Keratinocyte (primary cell): ENCODE measurements around the gene CCDC34. TPM values are rescaled to one million over a fixed set of nuclear protein-coding genes. Genes with fewer than 3 reads are reported as not detected.

Source experiments
- DNase-seq: peaks from one replicate; pipeline ENCODE4 v3.0.0-alpha.2; 2011; ENCODE audit warnings: low read depth, missing footprints, low spot score
- FAIRE-seq: peaks from 2 replicates; lab custom pipeline; 2011; peaks lifted over from hg19 to GRCh38; lab: Jason Lieb, UNC
- H2AFZ ChIP-seq: 2 replicates; pipeline ENCODE4 v1.6.0; 2012; ENCODE audit warnings: low read length, control low read depth, inconsistent platforms; ENCODE audit not compliant: control insufficient read depth
- H3K27ac ChIP-seq: 2 replicates; pipeline ENCODE4 v1.5.1; 2011; ENCODE audit warnings: low read length; ENCODE audit not compliant: control insufficient read depth, insufficient read depth
- H3K27me3 ChIP-seq: 3 replicates; pipeline ENCODE4 v1.6.0; 2011; ENCODE audit warnings: low read length; ENCODE audit not compliant: control insufficient read depth, insufficient read depth; ENCODE audit errors: extremely low read depth
- H3K36me3 ChIP-seq, 2 experiments: 2 replicates in 1 of 2; 3 replicates in 1 of 2; pipeline ENCODE4 v1.5.1; 2011; ENCODE audit warnings: low read length in 2 of 2, mild to moderate bottlenecking in 1 of 2; ENCODE audit not compliant: control insufficient read depth in 2 of 2, insufficient read depth in 2 of 2; ENCODE audit errors: extremely low read depth in 1 of 2
- H3K4me1 ChIP-seq: 3 replicates; pipeline ENCODE4 v1.5.1; 2011; ENCODE audit warnings: low read length; ENCODE audit not compliant: control insufficient read depth, insufficient read depth; ENCODE audit errors: extremely low read depth
- H3K4me2 ChIP-seq: 3 replicates; pipeline ENCODE4 v1.6.0; 2011; ENCODE audit warnings: low read depth, low read length; ENCODE audit not compliant: control insufficient read depth, insufficient read depth; ENCODE audit errors: extremely low read depth
- H3K4me3 ChIP-seq, 3 experiments: fragments of 200-600 bp in 1 of 3; sonication (generic) in 1 of 3; 2 replicates in 2 of 3; 3 replicates in 1 of 3; pipeline ENCODE4 v1.5.1; 2011 to 2016; ENCODE audit warnings: low read length in 3 of 3, mild to moderate bottlenecking in 3 of 3, control low read depth in 2 of 3, inconsistent platforms in 1 of 3, low read depth in 1 of 3, mixed read lengths in 1 of 3, mixed run types in 1 of 3, moderate library complexity in 1 of 3; ENCODE audit not compliant: control insufficient read depth in 2 of 3, insufficient read depth in 2 of 3; ENCODE audit errors: extremely low read depth in 1 of 3
- H3K79me2 ChIP-seq: 2 replicates; pipeline ENCODE4 v1.6.0; 2012; ENCODE audit warnings: low read length; ENCODE audit not compliant: control insufficient read depth, insufficient read depth
- H3K9ac ChIP-seq: 3 replicates; pipeline ENCODE4 v1.6.0; 2011; ENCODE audit warnings: low read length; ENCODE audit not compliant: control insufficient read depth, insufficient read depth; ENCODE audit errors: extremely low read depth
- H3K9me1 ChIP-seq: 3 replicates; pipeline ENCODE4 v1.6.0; 2011; ENCODE audit warnings: low read length; ENCODE audit not compliant: control insufficient read depth, insufficient read depth; ENCODE audit errors: extremely low read depth
- H3K9me3 ChIP-seq: 2 replicates; pipeline ENCODE4 v1.5.1; 2012; ENCODE audit warnings: low read depth, low read length; ENCODE audit not compliant: control insufficient read depth
- H4K20me1 ChIP-seq: 3 replicates; pipeline ENCODE4 v1.6.0; 2011; ENCODE audit warnings: low read length; ENCODE audit not compliant: control insufficient read depth, insufficient read depth; ENCODE audit errors: extremely low read depth
- EZH2 ChIP-seq: IDR thresholded peaks from one replicate; pipeline ENCODE4 v1.6.1; 2012; ENCODE audit warnings: inconsistent platforms, mild to moderate bottlenecking, low read length, moderate library complexity
- dilution Hi-C: fragments of 300-500 bp; cut with MboI; formaldehyde crosslinking; loops from one replicate; pipeline ENCODE4 v1.7.0; 2020; ENCODE audit warnings: low sequenced_read_pairs; ENCODE audit not compliant: extremely low pct_ligation_motif_present
- polyA plus RNA-seq, 5 experiments: library from polyadenylated mRNA; depleted of rRNA in 3 of 5; stranded (reverse) in 3 of 5; stranded (forward) in 1 of 5; unstranded in 1 of 5; fragments of >200 nt; gene quantifications; 1 replicate in 1 of 5; 2 replicates in 3 of 5; 3 replicates in 1 of 5; pipeline versions ENCODE4 v1.2.1 to v1.2.3, GENCODE V29; 2011 to 2012; ENCODE audit warnings: missing spikeins in 2 of 5, low read depth in 1 of 5, low replicate concordance in 1 of 5
- TF ChIP-seq, protein P1 (sequence below), 3 experiments: IDR thresholded peaks in 1 of 3; conservative IDR thresholded peaks in 1 of 3; optimal IDR thresholded peaks in 1 of 3; 2 replicates in 2 of 3; 3 replicates in 1 of 3; pipeline versions ENCODE3 to v1.5.1; 2011; ENCODE audit warnings: low read length in 3 of 3, mild to moderate bottlenecking in 3 of 3, moderate library complexity in 2 of 3, control low read depth in 1 of 3, inconsistent platforms in 1 of 3; ENCODE audit not compliant: insufficient read depth in 2 of 3; ENCODE audit errors: extremely low read depth in 1 of 3

CCDC34 gene
- polyA plus RNA-seq, 1 donor (not counting 4 experiments of a cell fraction or from before 2014, with no cell fraction given) = 4.2 TPM

DNA sequence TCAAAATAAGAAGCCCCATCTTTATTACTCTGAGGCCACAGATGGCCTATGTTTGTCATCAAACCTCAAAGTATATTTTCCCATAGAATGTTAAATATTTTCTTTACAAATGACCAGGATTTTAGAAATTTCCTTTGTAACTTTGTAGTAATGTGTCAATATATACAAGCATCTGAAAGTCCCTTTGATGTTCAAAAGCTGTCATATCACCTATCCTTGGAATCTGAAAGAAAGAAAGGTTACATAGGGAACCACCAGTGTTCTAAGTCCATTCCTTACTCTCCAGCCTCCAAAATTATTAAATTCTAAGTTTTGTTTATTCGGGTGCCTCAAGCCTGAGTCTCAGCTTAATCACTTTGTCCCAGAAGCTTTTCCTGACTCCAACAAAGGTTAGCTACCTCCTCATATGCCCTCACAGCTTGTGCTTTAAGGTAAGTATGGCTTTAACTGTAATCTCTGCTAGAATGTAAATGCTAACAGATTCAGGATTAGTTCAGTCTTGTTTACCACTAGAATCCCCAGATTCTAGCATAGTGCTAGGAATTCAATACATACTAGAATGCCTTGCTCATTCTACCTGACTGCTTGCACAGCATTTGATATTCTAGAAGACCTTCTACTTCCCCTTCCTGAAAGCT, 32.3 kb downstream of the CCDC34 start:
- H3K4me3 ChIP-seq = no peak overlapping the region
- H3K79me2 ChIP-seq = no peaks in the 10 kb centered on the region
- DNase-seq (no peak), FAIRE-seq (peak; percentile 9)
- H3K9me1 ChIP-seq = no peaks in the 10 kb centered on the region
- no peak overlapping the region for H3K4me2 ChIP-seq
- H3K9me3 ChIP-seq = no peaks in the 10 kb centered on the region
- H3K27ac ChIP-seq = no peak overlapping the region
- no peaks in the 10 kb centered on the region for H3K27me3 ChIP-seq
- no peak overlapping the region for H2AFZ ChIP-seq
- TF ChIP-seq EZH2 = no peak
- TF ChIP-seq, protein P1, sequence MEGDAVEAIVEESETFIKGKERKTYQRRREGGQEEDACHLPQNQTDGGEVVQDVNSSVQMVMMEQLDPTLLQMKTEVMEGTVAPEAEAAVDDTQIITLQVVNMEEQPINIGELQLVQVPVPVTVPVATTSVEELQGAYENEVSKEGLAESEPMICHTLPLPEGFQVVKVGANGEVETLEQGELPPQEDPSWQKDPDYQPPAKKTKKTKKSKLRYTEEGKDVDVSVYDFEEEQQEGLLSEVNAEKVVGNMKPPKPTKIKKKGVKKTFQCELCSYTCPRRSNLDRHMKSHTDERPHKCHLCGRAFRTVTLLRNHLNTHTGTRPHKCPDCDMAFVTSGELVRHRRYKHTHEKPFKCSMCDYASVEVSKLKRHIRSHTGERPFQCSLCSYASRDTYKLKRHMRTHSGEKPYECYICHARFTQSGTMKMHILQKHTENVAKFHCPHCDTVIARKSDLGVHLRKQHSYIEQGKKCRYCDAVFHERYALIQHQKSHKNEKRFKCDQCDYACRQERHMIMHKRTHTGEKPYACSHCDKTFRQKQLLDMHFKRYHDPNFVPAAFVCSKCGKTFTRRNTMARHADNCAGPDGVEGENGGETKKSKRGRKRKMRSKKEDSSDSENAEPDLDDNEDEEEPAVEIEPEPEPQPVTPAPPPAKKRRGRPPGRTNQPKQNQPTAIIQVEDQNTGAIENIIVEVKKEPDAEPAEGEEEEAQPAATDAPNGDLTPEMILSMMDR (optimal IDR thresholded peaks at IDR 0.05 in 1 of 3, IDR thresholded peaks at IDR 0.05 in 1 of 3, conservative IDR thresholded peaks at IDR 0.05 in 1 of 3; ENCODE audit: extremely low read depth in 1 of 3, insufficient read depth in 2 of 3, low read length in 3 of 3) = no peak
- dilution Hi-C loops = no loop called here
- H3K36me3 ChIP-seq = no peaks in the 10 kb centered on the region
- no peaks in the 10 kb centered on the region for H4K20me1 ChIP-seq
- no peak overlapping the region for H3K9ac ChIP-seq
- peaks cover 6% of the 10 kb centered on the region for H3K4me1 ChIP-seq

DNA sequence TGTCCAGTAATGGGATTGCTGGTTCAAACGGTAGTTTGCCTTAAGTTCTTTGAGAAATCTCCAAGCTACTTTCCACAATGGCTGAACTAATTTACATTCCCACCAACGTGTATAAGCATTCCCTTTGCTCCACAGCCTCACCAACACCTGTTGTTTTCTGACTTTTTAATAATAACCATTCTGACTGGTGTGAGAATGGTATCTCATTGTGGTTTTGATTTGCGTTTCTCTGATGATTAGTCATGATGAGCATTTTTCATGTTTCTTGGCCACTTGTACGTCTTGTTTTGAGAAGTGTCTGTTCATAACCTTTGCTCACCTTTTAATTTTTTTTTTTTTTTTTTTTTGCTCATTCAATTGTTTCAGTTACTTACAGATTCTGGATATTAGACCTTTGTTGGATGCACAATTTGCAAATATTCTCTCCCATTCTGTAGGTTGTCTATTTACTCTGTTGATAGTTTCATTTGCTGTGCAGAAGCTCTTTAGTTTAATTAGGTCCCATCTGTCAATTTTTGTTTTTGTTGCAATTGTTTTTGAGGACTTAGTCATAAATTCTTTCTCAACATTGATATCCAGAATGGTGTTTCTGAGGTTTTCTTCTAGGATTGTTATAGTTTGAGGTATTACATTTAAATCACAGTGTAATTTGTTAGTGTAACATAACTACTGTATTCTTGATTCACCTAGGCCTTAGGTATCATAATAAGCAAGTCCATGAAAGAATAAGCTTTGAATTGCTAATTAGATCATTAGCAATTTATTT, 33.0 kb downstream of the CCDC34 start:
- Histone ChIP-seq H3K27ac (no peak overlapping the region), H2AFZ (no peak overlapping the region), H3K4me1 (peaks cover 6% of the 10 kb centered on the region), H3K4me2 (no peak overlapping the region), H3K9me3 (no peaks in the 10 kb centered on the region), H3K9me1 (no peaks in the 10 kb centered on the region), H3K79me2 (no peaks in the 10 kb centered on the region), H3K4me3 (no peak overlapping the region), H4K20me1 (no peaks in the 10 kb centered on the region), H3K36me3 (no peaks in the 10 kb centered on the region), H3K27me3 (no peaks in the 10 kb centered on the region), H3K9ac (no peak overlapping the region)
- DNase-seq = no peak
- TF ChIP-seq, protein P1 (optimal IDR thresholded peaks at IDR 0.05 in 1 of 3, IDR thresholded peaks at IDR 0.05 in 1 of 3, conservative IDR thresholded peaks at IDR 0.05 in 1 of 3; ENCODE audit: extremely low read depth in 1 of 3, insufficient read depth in 2 of 3, low read length in 3 of 3) = no peak
- TF ChIP-seq EZH2 = no peak
- dilution Hi-C loops = no loop called here
- no peak for FAIRE-seq
